ENCODE measurements around the gene ALG11.

GRCh38 chr13:51967482-51968446, 44.4 kb upstream of the ALG11 start:
- TF ChIP-seq POLR2AphosphoS5 (IDR thresholded peaks at IDR 0.05) (no peak), CTCF (IDR thresholded peaks at IDR 0.05; ENCODE audit: poor library complexity, severe bottlenecking) (no peak), EZH2 (IDR thresholded peaks at IDR 0.05; ENCODE audit: borderline replicate concordance, insufficient read depth, low read length, poor library complexity, severe bottlenecking) (no peak), SMC3 (conservative IDR thresholded peaks at IDR 0.05; ENCODE audit: poor library complexity) (no peak), RAD21 (conservative IDR thresholded peaks at IDR 0.05) (no peak), MXI1 (conservative IDR thresholded peaks at IDR 0.05; ENCODE audit: poor library complexity, severe bottlenecking) (no peak)
